Duodenal mucosa (tissue), 2 donors: ENCODE data around the gene PGF.

Experiments used
- H3K27ac ChIP-seq: one replicate; pipeline ENCODE4 v1.7.0; 2013; ENCODE audit warnings: low read depth, low read length
- H3K27me3 ChIP-seq, 2 donors: one replicate each; pipeline ENCODE4 v1.7.0; 2013; ENCODE audit warnings: low read length in 2 of 2, control low read depth in 1 of 2; ENCODE audit not compliant: insufficient read depth in 2 of 2, control insufficient read depth in 1 of 2
- H3K36me3 ChIP-seq, 2 donors: one replicate each; pipeline ENCODE4 v1.7.0; 2013; ENCODE audit warnings: low read length in 2 of 2, control low read depth in 1 of 2; ENCODE audit not compliant: insufficient read depth in 2 of 2, control insufficient read depth in 1 of 2
- H3K4me1 ChIP-seq, 2 donors: one replicate each; pipeline ENCODE4 v1.7.0; 2013; ENCODE audit warnings: low read length in 2 of 2, control low read depth in 1 of 2; ENCODE audit not compliant: insufficient read depth in 2 of 2, control insufficient read depth in 1 of 2
- H3K4me3 ChIP-seq, 2 donors: one replicate each; pipeline ENCODE4 v1.7.0; 2013; ENCODE audit warnings: low read length in 2 of 2, low read depth in 1 of 2
- H3K9ac ChIP-seq, 2 donors: one replicate each; pipeline ENCODE4 v1.7.0; 2013; ENCODE audit warnings: low read length in 2 of 2, low read depth in 1 of 2
- H3K9me3 ChIP-seq, 2 donors: one replicate each; pipeline ENCODE4 v1.7.0; 2013; ENCODE audit warnings: low read length in 2 of 2, control low read depth in 1 of 2; ENCODE audit not compliant: control insufficient read depth in 1 of 2

The PGF gene

DNA sequence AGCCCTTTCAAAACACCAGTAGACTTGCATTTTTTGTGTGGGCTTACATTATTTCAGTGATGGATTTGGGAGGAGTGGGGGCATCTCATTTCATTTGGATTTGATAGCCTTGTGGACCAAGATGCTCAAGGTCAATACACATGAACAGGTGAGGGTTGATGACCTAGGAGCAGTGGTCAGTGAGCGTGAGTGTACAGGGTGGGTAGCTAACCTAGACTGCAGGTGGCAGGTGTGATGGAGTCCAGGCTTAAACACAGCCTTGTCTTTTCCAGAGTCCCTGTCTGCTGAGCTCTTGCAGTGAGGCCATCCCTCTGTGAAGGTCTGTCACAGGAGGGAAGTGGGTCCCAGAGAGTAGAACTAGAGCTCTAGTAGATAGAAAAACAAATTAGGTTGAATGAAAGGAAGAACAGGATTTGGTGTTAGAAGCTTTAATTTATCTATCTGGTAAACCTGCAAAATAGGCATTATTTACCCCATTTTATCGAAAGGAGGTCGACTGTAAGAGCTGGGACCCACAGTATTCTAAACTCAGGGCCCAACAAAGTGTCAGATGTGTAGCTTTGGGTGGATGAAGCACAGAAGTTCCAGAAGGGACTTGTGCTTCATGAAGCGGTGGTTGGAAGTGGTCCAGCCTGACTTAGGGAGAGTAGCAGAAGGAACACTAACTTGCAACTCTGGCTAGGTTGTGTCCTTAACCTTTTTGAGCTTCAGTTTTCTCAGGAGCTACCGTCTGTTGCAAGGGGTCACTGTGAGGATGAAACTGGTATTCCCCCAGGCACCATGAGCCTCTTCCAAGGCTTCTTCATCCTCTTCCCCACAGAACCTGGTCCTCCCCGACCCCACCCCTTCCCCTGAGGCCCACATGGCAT lies 50.5 kb downstream of the PGF start:
- H3K27ac ChIP-seq, result no peak overlapping the region

DNA sequence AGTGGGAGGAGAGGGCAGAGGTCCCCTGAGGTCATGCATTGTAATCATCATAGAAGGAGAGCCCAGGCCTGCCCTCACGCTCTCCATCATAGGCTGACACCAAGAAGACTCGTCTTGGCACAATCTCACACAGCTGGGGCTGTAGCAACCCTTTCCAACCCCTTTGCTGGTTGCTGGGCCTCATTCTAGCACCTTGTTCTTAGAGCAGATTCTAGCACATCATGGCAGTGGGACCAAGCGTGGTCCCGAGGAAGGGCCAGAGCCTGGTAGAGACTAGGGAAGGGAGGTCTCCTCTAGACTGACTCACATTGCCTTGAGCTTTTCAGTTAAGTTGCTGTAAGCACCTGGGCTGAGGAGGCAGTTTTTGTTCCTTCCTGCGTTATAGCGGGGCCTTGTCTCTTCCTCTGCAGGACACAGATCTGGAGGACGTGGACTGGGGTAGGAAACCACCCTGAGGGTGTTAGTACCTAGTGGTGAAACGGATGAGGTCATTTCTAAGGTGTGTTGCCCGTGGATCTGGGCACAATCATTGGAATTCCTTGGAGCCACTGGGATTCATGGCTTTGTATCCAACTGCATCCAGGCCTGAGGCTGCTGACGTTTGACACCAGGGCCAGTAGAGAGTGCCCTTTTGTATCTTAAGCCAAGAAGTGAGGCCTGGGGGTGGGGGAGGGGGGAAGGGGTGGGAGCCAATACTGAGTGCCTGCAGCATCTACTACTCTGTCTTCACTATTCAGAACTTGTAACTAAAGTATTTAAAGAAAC lies 52.3 kb downstream of the PGF start:
- Histone ChIP-seq H3K36me3 (peaks cover 50 to 74% of the 10 kb centered on the region in 2 donors), H3K9ac (no peak overlapping the region), H3K4me1 (peaks cover 22 to 26% of the 10 kb centered on the region in 2 donors)

More for the DNA sequence above, 50.5 kb downstream of the PGF start:
- Histone ChIP-seq H3K36me3 (peaks cover 33 to 56% of the 10 kb centered on the region in 2 donors), H3K4me3 (no peak overlapping the region), H3K9ac (no peak overlapping the region), H3K27me3 (no peaks in the 10 kb centered on the region), H3K9me3 (no peaks in the 10 kb centered on the region), H3K4me1 (peaks cover 14 to 22% of the 10 kb centered on the region in 2 donors)

DNA sequence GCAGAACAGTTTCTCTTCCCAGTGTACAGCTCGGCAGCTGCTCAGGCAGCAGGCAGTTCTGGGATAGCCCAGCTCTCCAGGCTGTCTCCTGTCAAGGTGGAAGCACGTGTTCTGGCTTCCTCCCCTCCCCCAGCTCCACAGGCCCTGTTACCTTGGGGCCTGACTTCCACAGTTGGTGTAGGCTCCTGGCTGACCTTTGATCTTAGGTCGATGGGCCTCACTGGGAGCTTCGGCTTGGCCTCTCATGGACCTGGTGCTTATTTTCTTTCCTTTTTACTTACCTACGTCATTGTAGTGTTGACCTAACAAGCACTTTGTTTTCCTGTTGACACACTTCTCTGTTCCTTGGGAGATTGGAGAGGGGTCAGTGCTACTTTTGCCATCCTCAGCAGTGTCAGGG lies 56.7 kb downstream of the PGF start:
- Histone ChIP-seq H3K27ac (no peak overlapping the region), H3K4me1 (peaks cover 7 to 10% of the 10 kb centered on the region in 2 donors), H3K9ac (no peak overlapping the region), H3K4me3 (no peak overlapping the region), H3K9me3 (no peaks in the 10 kb centered on the region), H3K36me3 (peaks cover 84 to 97% of the 10 kb centered on the region in 2 donors), H3K27me3 (no peaks in the 10 kb centered on the region)

More for the DNA sequence above, 52.3 kb downstream of the PGF start:
- H3K4me3 ChIP-seq, result no peak overlapping the region
- no peaks in the 10 kb centered on the region for H3K9me3 ChIP-seq
- H3K27ac ChIP-seq, result no peak overlapping the region
- H3K27me3 ChIP-seq, result no peaks in the 10 kb centered on the region

DNA sequence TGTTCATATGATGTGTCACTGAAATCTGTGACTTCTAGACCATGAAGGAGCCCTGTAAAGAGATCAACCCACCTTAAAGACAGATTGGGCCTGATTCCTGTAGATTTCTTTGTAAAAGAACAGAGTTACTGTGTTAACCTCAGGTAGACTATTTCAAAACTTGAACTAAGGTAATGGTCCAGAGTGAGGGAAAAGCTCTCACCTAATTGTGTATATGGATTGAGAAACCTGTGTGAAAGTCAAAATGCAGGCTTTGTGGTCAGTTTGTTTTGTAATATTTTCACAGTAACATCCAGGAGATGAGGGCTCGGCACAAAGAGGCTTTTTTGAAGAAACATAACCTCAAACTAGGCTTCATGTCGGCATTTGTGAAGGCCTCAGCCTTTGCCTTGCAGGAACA lies 57.3 kb downstream of the PGF start:
- Histone ChIP-seq H3K4me1 (peaks cover 7 to 15% of the 10 kb centered on the region in 2 donors), H3K27me3 (no peaks in the 10 kb centered on the region), H3K36me3 (peaks cover 89 to 99% of the 10 kb centered on the region in 2 donors), H3K27ac (no peak overlapping the region), H3K4me3 (no peak overlapping the region), H3K9ac (no peak overlapping the region), H3K9me3 (no peaks in the 10 kb centered on the region)

DNA sequence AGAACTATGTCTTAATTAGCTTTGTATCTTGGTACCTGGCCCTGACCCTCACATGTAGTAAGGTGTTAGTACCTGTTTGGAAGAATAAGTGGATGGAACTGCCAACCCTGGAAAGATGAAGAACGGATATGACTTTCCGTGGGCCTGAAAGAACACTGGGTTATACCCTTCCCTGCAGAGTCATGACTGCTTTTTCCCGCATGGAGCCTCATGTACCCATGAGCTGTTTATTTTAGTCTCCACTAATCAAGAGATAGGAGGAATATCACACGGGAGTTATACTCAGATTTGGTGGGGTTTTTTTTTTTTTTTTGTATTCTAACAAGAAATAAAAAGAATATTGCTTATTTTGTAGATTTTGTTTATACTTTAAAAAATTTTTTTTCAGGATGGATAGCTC lies 57.8 kb downstream of the PGF start:
- H3K9ac ChIP-seq, result no peak overlapping the region
- H3K27me3 ChIP-seq, result no peaks in the 10 kb centered on the region
- H3K4me3 ChIP-seq, result no peak overlapping the region
- peaks cover 7 to 18% of the 10 kb centered on the region in 2 donors for H3K4me1 ChIP-seq
- no peak overlapping the region for H3K27ac ChIP-seq
- H3K36me3 ChIP-seq, result peaks cover 89 to 99% of the 10 kb centered on the region in 2 donors
- H3K9me3 ChIP-seq, result no peaks in the 10 kb centered on the region

DNA sequence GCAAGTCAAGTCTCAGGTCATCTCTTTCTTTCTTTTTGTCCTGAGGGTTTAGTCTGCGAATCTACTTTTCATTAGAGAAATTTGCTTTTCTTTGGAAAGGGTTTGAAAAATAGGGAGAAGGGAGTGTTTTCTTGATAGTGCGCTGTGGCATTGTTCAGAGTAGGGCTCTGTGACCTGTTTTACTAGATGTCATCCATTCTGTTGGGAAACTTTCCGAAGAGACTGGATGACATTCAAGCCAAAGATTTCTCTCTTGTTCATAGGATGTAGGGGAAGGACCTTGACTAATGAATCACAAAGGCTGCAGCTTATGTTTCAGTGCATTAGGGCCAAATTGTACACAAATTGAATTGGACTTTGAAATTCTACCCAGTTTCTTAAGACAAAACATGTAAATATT lies 59.0 kb downstream of the PGF start:
- H3K27me3 ChIP-seq, result no peaks in the 10 kb centered on the region
- H3K4me1 ChIP-seq, result peaks cover 7 to 18% of the 10 kb centered on the region in 2 donors
- H3K9me3 ChIP-seq, result no peaks in the 10 kb centered on the region
- peaks cover 83 to 98% of the 10 kb centered on the region in 2 donors for H3K36me3 ChIP-seq
- H3K27ac ChIP-seq, result no peak overlapping the region
- no peak overlapping the region for H3K9ac ChIP-seq
- H3K4me3 ChIP-seq, result no peak overlapping the region

DNA sequence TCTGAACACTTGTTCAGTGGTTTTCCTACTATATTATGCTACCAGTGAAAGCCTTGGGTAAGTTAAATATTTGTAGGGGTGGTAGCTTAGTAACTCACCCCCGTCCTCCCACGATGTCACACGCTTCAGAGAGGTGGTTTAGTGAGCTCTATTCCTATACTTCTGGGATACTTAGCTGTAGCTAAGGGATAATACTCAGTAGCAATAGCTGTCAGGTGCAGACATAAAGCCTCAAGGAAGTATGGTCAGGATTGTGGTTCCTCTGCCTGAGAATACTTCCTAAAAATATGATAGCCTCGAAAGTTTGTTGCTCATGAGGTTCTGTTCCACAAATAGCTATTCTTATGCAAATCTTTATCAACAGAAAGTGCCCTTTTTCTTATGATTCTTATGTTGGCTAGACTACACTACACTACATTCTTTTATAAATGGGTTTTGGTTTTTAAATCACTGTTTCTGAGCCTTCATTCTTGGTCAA lies 61.7 kb downstream of the PGF start:
- Histone ChIP-seq H3K4me3 (no peak overlapping the region), H3K27ac (no peak overlapping the region), H3K36me3 (peaks cover 60 to 92% of the 10 kb centered on the region in 2 donors), H3K27me3 (no peaks in the 10 kb centered on the region), H3K4me1 (peaks cover 10 to 15% of the 10 kb centered on the region in 2 donors), H3K9ac (no peak overlapping the region), H3K9me3 (no peaks in the 10 kb centered on the region)

DNA sequence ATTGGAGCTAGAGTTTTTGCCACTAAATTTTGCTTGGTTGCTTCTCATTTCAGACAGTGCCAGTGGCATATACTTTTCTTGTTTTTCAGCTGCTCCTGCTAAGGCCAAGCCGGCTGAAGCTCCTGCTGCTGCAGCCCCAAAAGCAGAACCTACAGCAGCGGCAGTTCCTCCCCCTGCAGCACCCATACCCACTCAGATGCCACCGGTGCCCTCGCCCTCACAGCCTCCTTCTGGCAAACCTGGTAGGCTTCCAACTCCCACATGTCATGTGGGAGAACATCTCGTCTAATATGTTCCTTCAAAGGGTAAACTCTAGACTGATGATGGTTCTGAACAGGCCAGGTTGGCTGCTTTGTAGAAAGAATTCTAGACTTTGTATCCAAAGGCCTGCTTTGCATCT lies 62.7 kb downstream of the PGF start:
- Histone ChIP-seq H3K9me3 (no peaks in the 10 kb centered on the region), H3K27me3 (no peaks in the 10 kb centered on the region), H3K27ac (no peak overlapping the region), H3K36me3 (peaks cover 53 to 85% of the 10 kb centered on the region in 2 donors), H3K4me3 (no peak overlapping the region), H3K9ac (no peak overlapping the region), H3K4me1 (peaks cover 7 to 14% of the 10 kb centered on the region in 2 donors)

DNA sequence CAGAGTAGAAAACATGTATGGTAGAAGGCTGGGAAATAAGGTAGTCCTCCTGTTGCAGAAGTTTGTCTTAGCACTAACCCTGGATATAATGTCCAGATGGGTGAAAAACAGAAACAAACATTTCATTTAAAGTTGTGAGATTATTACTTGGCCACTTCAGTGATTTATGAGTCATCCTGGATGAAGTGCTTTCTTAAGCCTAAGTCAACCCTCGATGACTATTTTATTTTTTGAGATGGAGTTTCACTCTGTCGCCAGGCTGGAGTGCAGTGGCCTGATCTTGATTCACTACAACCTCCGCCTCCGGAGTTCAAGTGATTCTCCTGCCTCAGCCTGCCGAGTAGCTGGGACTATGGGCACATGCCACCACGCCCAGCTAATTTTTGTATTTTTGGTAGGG lies 63.5 kb downstream of the PGF start:
- Histone ChIP-seq H3K27ac (no peak overlapping the region), H3K36me3 (peaks cover 45 to 76% of the 10 kb centered on the region in 2 donors)

More for the DNA sequence above, 63.5 kb downstream of the PGF start:
- Histone ChIP-seq H3K9ac (no peak overlapping the region), H3K4me3 (no peak overlapping the region), H3K27me3 (no peaks in the 10 kb centered on the region), H3K9me3 (no peaks in the 10 kb centered on the region), H3K4me1 (peaks cover 7 to 16% of the 10 kb centered on the region in 2 donors)
